Measurements from ENCODE around the gene LIMS3.
"Not testable (repeated sequence)": the region's sequence is repeated elsewhere in the genome, so short reads cannot be mapped to it uniquely, and the experiment has no call there.

The LIMS3 gene

DNA sequence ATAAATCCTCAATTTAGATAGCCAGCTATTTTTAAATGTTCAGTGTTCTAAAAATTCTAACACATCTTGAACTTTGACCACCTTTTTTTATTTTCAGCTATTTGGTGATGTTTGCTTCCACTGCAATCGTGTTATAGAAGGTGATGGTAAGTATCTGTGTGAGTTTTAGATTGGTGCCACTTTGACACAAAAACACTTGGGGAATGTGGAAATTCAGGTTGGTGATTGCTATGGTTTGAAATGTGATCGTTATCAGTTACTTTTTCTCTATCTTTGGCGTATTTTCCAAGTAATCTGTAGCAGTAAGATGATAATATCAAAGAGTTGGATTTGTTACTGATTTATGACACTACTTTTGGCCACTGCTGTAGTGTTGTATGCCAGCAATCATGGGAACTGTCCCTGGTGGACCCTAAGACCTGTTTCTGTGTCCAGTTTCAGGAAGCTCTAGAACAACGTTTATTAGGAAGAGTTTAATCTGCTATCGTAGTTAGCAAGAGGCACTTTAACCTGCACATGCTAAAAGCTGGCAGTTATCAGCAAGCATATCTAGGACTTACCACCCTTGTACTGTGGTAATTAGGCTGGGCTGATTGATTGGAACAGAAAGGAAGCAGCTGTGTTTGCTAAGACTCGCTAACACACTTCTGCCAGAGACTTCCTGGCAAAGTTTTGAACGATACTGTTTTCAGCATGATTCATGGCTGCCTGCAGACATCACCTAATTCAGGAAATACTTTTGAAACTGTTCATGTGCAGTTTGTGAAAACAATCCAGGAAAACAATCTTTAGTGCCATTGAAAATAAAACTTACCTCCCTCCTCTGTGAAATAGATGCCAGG lies 23.3 kb downstream of the LIMS3 start:
- H3K4me3 ChIP-seq, H3K27ac ChIP-seq: not testable (repeated sequence)

DNA sequence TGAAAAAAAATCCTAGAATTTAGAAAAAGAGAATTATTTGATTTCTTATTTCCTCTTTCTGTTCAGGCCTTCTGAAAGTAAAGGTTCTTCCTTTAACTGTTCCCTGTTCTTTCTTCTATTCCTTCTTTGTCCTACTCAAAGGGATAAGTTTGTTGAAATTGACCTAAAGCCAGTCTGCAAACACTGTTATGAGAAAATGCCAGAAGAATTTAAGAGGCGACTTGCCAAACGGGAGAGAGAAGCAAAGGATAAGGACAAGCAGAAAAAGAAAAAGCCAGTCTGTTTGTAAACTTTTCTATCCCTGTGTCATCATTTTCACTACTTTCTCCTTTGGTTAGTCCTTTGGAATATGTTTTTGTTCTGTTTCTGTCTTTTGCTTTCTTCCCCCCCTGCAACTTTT lies 26.0 kb downstream of the LIMS3 start:
- not testable (repeated sequence) for H3K4me3 ChIP-seq, H3K27ac ChIP-seq

DNA sequence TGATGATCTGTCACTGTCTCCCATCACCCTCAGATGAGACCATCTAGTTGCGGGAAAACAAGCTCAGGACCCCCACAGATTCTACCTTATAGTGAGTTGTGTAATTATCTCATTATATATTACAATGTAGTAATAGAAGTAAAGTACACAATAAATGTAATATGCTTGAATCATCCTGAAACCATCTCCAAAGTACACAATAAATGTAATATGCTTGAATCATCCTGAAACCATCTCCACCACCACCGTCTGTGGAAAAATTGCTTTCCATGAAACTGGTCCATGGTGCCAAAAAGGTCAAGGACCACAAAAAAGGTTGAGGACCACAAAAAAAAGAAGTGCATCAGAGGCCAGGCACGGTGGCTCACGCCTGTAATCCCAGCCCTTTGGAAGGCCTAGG lies 29.3 kb downstream of the LIMS3 start:
- H3K4me3 ChIP-seq, H3K27ac ChIP-seq: not testable (repeated sequence)

DNA sequence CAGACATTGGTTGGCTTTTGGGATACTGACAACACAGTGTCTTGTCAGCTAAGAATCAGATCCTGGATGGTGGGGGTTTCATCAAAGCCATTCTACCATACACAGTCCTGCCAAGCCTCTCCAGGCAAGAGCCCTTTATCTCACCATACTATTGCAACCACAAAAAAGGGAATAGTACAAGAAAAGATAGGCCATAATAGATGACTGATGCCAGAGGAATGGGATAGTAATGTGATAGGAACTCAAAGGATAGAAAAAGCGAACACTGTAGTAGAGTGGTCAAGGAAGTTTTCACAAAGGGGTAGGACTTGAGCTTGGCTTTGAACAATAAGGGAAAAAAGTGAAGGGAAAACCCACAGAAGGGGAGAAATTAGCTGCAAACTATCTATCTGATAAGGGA lies 30.7 kb downstream of the LIMS3 start:
- not testable (repeated sequence) for H3K27ac ChIP-seq, H3K4me3 ChIP-seq

DNA sequence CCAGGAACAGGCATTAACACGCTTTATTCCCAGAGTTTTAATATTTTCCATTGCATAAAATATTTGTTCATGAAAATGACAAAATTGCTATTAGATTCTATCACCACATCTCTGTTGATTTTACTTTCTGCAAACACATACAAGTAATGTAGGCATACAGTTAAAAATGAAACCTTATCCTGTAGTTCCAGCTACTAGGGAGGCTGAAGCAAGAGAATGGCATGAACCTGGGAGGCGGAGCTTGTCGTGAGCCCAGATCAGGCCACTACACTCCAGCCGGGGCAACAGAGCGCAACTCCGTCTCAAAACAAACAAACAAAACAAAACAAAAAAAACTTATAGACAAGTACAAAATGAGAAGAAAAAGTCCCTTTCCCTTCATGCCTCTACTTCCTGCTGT lies 38.0 kb downstream of the LIMS3 start:
- not testable (repeated sequence) for H3K27ac ChIP-seq, H3K4me3 ChIP-seq

DNA sequence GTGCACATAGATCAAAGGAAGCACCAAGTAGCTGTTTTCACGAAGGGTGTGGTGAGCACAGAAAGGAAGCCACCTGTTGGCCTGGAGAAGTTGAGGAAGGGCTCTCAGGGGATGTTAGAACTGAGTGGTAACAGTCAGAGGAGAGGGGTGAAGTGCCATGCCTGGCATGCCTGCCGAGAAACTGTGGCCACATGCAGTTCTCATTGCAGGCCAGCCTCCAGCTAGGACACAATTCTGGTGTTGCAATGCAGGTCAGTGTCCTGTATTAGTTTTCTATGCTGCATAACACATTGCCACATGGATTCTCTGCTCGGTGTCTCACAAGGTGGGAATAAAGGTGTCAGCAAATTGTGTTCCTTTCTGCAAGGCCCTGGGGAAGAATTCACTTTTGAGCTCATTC lies 46.9 kb downstream of the LIMS3 start:
- H3K27ac ChIP-seq, H3K4me3 ChIP-seq: not testable (repeated sequence)

DNA sequence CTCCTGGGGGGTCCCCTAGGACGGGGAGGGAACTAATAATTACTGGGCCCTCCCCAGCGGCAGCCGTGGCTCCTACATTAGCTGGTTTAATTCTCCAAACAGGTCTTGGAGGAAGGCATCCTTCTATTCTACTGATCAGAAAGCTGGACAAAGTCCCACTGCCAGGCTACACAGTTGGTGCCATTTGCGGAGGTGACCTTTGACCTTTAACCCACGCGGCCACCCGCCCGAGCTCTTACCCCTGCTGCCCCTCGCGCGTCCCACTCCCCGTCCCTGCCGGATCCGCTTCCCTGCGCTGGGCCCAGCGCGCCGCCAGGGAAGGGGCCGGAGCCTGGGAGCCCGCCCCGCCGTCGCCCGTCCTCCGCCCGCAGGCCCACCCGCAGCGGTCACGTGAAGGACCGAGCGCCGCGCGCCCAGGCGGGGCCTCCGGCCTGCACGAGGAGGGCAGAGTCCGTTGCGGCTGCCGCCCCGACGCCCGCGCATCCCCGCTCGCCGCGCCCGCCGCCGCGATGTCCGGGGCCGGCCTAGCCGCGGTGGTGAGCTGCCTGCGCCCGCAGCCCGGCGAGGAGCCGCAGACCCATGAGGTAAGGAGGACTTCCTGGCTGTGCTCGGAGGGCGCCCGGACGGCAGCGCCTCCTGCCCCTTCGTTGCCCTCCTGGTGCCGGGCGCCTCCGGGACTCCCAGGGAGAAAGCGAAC lies 48.9 kb downstream of the LIMS3 start:
- H3K27ac ChIP-seq, H3K4me3 ChIP-seq: not testable (repeated sequence)

DNA sequence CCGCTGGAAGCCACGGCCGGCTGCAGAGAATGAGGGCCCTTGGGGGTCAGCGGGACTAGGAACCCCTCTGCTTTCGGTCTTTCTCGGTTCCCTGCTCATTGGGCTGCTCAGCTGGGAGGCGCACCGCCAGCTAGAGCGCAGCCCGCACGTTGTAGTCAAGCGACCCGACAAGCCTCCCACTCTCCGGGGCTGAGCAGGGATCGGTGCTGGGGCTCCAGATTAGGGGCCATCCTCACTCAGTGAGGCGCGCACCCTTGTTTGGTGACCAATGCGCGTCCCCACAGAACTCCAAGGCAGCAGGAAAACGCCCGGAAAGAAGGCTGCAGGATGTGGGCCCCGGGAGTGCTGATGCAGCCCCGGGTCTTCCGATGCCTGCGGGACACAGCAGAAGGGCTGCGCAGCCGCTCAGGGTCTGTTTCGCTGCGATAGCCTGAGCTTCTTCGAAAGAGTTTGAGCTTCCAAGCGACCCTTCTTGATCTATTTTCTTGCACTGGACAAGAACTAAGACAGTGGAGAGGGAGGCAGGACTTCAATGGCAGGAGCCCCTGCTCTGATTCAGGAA lies 49.6 kb downstream of the LIMS3 start:
- H3K4me3 ChIP-seq, H3K27ac ChIP-seq: not testable (repeated sequence)

DNA sequence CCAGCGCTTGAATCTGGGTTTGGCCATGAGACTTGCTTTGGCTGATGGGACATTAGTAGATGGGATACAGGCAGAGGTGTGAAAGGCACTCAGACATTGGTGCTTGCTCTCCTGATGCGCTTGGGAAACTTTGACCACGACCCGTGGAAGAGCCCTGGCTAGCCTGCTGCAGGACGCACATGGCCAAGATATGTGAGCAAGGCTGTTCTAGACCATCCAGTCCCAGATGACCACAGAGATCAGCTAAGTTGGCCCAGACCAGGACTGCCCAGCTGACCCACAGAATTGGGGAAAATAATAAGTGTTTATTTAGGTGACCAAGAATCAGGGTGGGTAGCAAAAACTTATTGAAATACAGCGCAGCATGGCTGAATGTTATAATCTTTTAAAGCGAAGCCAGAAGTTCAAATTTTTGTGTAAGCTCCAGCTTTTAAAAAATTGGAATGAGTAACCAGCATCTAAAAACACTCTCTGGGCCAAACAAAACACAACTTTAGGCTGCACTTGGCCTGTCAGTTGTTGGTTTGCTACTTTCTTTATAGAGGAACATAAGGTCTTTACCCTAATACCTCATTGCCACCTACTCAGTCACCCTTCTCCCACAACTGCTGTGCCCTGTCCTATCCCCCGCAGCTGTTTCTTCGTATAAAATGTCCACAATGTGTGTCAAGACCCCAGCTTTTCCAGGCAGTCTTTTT lies 51.8 kb downstream of the LIMS3 start:
- not testable (repeated sequence) for H3K27ac ChIP-seq, H3K4me3 ChIP-seq

DNA sequence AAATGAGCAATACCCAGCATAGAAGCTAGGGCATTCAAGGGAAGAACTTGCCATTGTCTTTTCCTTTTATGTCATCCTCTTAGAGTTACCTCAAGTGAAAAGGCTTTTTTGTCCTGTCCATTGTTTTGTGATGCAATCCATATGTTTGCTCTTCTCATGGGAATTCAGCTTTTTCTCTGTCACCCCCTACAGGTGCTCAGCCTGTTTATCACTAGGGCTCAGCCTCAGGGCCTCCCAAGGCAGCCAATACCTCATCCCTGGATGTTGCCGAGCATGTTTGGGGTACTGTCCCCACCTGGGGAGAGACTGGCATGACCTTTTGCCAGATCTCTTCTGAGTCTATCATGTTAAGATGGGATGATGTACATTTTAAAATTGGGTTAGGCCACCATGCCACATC lies 65.5 kb downstream of the LIMS3 start:
- H3K27ac ChIP-seq, H3K4me3 ChIP-seq: not testable (repeated sequence)

DNA sequence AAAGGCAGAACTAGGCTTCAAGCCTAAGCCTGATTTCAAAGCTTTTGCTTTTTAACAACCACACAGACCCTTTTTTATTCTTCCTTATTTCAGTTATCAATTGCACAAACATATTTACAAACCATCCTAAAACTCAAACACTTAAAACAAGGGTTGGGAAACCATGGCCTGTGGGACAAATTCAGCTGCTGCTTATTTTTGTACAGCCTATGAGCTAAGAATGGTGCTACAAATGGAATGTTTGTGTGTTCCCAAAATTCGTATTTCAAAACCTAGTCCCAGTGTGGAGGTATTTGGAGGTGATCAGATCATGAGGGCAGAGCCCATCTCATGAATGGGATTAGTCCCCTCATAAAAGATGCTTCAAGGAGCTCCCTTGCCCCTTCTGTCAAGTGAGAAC lies 67.0 kb downstream of the LIMS3 start:
- not testable (repeated sequence) for H3K4me3 ChIP-seq, H3K27ac ChIP-seq

DNA sequence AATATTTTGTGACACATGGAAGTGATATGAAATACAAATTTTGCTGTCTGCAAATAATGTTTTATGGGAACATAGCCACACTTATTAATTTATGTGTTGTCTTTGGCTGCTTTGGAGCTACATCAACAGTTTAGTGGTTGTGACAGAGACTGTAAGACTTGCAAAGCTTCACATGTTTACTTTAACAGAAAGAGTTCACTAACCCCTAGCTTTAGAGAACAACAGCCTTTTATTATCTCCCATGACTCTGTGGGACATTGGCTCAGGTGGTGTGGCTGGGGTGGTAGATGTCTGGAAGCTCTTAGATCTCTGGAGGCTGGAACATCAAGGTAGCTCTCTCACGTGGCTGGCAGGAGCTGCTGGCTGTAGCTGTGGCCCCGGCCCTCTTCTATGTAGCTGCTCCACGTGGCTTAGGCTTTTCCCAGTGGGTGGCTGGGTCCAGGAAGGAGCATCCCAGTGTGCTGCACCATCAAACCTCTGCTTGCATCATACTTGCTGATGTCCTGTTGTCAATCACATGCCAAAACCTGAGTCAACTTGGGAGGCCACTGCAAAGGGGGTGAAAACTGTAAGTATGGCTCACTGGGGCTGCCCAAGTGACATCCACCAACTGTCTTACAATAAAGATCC lies 67.7 kb downstream of the LIMS3 start:
- not testable (repeated sequence) for H3K27ac ChIP-seq

DNA sequence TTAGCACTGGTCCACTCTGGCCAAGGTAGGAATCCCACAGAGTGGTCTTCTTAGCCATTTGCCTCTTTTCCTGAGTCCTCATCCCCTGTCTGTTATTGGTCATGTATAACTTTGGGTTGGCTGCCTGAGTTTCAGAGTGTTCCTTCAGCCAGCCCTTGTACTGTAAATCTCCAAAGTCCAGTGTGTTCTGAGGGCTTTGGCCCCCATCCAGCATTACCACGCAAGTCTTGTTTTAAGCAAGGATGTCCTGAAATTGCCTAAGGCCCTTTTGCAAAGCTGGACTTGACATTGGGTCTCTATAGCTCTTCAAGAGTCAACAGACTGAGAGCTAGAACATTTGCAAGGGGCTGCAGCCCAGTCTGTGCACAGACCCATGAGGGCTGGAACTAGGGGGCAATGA lies 68.4 kb downstream of the LIMS3 start:
- not testable (repeated sequence) for H3K27ac ChIP-seq, H3K4me3 ChIP-seq

More for the DNA sequence above, 67.7 kb downstream of the LIMS3 start:
- H3K4me3 ChIP-seq, result not testable (repeated sequence)

DNA sequence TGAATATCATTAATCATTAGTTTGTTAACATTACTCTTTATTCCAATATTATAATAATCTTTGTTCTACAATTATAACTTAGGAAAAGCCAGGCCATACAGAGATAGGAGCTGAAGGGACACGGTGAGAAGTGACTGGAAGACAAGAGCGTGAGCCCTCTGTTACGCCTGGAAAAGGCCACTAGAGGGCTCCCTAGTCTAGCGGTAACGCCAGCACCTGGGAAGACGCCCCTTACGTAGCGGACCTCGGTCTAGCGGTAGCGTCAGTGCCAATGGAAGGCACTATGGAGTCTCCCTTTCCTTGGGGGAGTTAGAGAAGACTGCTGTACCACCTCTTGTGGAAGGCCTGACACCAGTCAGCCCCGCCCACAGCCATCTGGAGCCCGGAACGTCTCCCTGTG lies 71.4 kb downstream of the LIMS3 start:
- H3K4me3 ChIP-seq, result not testable (repeated sequence)

DNA sequence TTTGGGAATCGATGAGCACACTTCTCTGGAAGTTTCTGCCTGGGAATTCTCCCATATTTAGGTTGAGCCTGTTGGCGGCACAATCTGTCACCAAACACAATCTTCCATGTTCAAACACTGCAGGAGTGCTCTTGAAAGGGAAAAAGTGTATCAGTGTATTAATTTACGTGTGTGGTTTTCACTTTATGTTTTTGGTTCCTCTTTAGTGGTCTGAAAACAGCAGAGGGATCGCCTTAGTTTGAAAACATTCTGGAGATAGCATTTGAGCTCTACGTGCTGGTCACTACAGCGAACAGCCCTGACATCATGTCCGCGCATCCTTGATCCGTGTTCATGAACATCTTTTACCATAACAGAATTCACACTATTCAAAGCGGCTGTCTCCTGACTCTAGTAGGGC lies 73.2 kb downstream of the LIMS3 start:
- H3K27ac ChIP-seq, result not testable (repeated sequence)

More for the DNA sequence above, 71.4 kb downstream of the LIMS3 start:
- not testable (repeated sequence) for H3K27ac ChIP-seq

More for the DNA sequence above, 73.2 kb downstream of the LIMS3 start:
- not testable (repeated sequence) for H3K4me3 ChIP-seq

Data from skin epidermis (tissue), 12 donors.